IMR-90 (cell line): Measurements from ENCODE around the gene NCAM1. TPM values are rescaled to one million over a fixed set of nuclear protein-coding genes. Genes with fewer than 3 reads are reported as not detected.

ENCODE experiments used
- ATAC-seq: fragments of 200-7000 bp; cut with Tn5 transposase; 2 replicates; pipeline ENCODE4 v1.9.1; 2020; ENCODE audit warnings: low read depth, mild to moderate bottlenecking, moderate library complexity
- BruUV-seq: library from RNA; stranded (reverse); fragments of 400-500 nt; replicated peaks from 2 replicates; lab custom pipeline; 2021; lab: Mats Ljungman, UMichigan
- CTCF ChIA-PET: fragments of 300-600 bp; formaldehyde crosslinking; extraction: SDS; loops from one replicate; lab custom pipeline; 2021; ENCODE audit warnings: antibody characterized with exemption; lab: Yijun Ruan, JAX
- POLR2A ChIA-PET: fragments of 300-600 bp; sonication (Branson Sonifier 250); formaldehyde crosslinking; loops from one replicate; lab custom pipeline; 2022; ENCODE audit warnings: antibody characterized with exemption; ENCODE audit not compliant: unreplicated experiment; lab: Charles Lee
- DNase-seq: peaks from one replicate; pipeline ENCODE4 v3.0.0; 2013
- H2AFZ ChIP-seq: replicated peaks from 2 replicates; pipeline ENCODE3; 2013; ENCODE audit warnings: low read length, mild to moderate bottlenecking; ENCODE audit not compliant: poor library complexity
- H2AK5ac ChIP-seq: 2 replicates; pipeline ENCODE4 v1.6.1; 2013; ENCODE audit warnings: low read depth, low read length, inconsistent platforms
- H2AK9ac ChIP-seq: replicated peaks from 2 replicates; pipeline ENCODE3; 2013; ENCODE audit warnings: mild to moderate bottlenecking, low read depth, low read length, moderate library complexity; ENCODE audit not compliant: poor library complexity
- H2BK120ac ChIP-seq: 2 replicates; pipeline ENCODE4 v1.6.1; 2013; ENCODE audit warnings: low read depth, low read length, inconsistent platforms
- H2BK15ac ChIP-seq: 3 replicates; pipeline ENCODE4 v1.6.1; 2013; ENCODE audit warnings: low read depth, low read length, inconsistent platforms
- H2BK20ac ChIP-seq: 2 replicates; pipeline ENCODE4 v1.6.1; 2013; ENCODE audit warnings: low read depth, mild to moderate bottlenecking, inconsistent platforms, low read length, moderate library complexity
- H2BK5ac ChIP-seq: 2 replicates; pipeline ENCODE4 v1.6.1; 2013; ENCODE audit warnings: mild to moderate bottlenecking, low read depth, low read length, inconsistent platforms; ENCODE audit not compliant: poor library complexity, severe bottlenecking
- H3K14ac ChIP-seq: replicated peaks from 2 replicates; pipeline ENCODE4 v1.6.1; 2013; ENCODE audit warnings: low read depth, low read length, inconsistent platforms
- H3K18ac ChIP-seq: 2 replicates; pipeline ENCODE4 v1.6.1; 2013; ENCODE audit warnings: low read depth, low read length, control low read depth
- H3K23ac ChIP-seq: 2 replicates; pipeline ENCODE4 v1.6.1; 2013; ENCODE audit warnings: low read depth, low read length, inconsistent platforms
- H3K27ac ChIP-seq: 2 replicates; pipeline ENCODE4 v1.5.1; 2013; ENCODE audit warnings: mild to moderate bottlenecking, control low read depth, low read length; ENCODE audit not compliant: insufficient read depth
- H3K27me3 ChIP-seq: 2 replicates; pipeline ENCODE4 v1.6.1; 2013; ENCODE audit warnings: low read length; ENCODE audit not compliant: control insufficient read depth, insufficient read depth
- H3K36me3 ChIP-seq: 2 replicates; pipeline ENCODE4 v1.6.1; 2013; ENCODE audit warnings: low read length, mixed read lengths; ENCODE audit not compliant: control insufficient read depth, insufficient read depth
- H3K4ac ChIP-seq: 2 replicates; pipeline ENCODE4 v1.6.1; 2013; ENCODE audit warnings: low read depth, low read length, inconsistent platforms
- H3K4me1 ChIP-seq: 2 replicates; pipeline ENCODE4 v1.6.1; 2013; ENCODE audit warnings: low read length, mixed read lengths; ENCODE audit not compliant: control insufficient read depth, insufficient read depth
- H3K4me2 ChIP-seq: 2 replicates; pipeline ENCODE4 v1.6.1; 2013; ENCODE audit warnings: low read depth, mild to moderate bottlenecking, control low read depth, low read length, moderate library complexity
- H3K4me3 ChIP-seq: 2 replicates; pipeline ENCODE4 v1.5.1; 2013; ENCODE audit warnings: low read depth, mild to moderate bottlenecking, control low read depth, low read length, moderate library complexity; ENCODE audit not compliant: insufficient read depth
- H3K56ac ChIP-seq: 2 replicates; pipeline ENCODE4 v1.6.1; 2013; ENCODE audit warnings: low read length, inconsistent platforms; ENCODE audit not compliant: insufficient read depth; ENCODE audit errors: extremely low read depth
- H3K79me1 ChIP-seq, 2 experiments: 2 replicates each; pipeline ENCODE4 v1.6.1; 2013; ENCODE audit warnings: low read length in 2 of 2, inconsistent platforms in 1 of 2, low read depth in 1 of 2
- H3K9ac ChIP-seq: 2 replicates; pipeline ENCODE4 v1.6.1; 2013; ENCODE audit warnings: low read depth, low read length, control low read depth
- H3K9me1 ChIP-seq: 2 replicates; pipeline ENCODE4 v1.6.1; 2013; ENCODE audit warnings: low read length, inconsistent platforms; ENCODE audit not compliant: insufficient read depth
- H3K9me3 ChIP-seq: 2 replicates; pipeline ENCODE4 v1.6.1; 2013; ENCODE audit warnings: low read length; ENCODE audit not compliant: control insufficient read depth, insufficient read depth
- H4K20me1 ChIP-seq: 2 replicates; pipeline ENCODE4 v1.6.1; 2013; ENCODE audit warnings: low read length, inconsistent platforms; ENCODE audit not compliant: insufficient read depth
- H4K5ac ChIP-seq: 2 replicates; pipeline ENCODE4 v1.6.1; 2013; ENCODE audit warnings: mild to moderate bottlenecking, low read depth, low read length, control low read depth
- H4K8ac ChIP-seq, 2 experiments: 2 replicates each; pipeline ENCODE4 v1.6.1; 2013; ENCODE audit warnings: low read depth in 2 of 2, low read length in 2 of 2, control low read depth in 1 of 2, inconsistent platforms in 1 of 2
- H4K91ac ChIP-seq: 2 replicates; pipeline ENCODE4 v1.6.1; 2013; ENCODE audit warnings: low read depth, low read length, inconsistent platforms; ENCODE audit not compliant: insufficient read depth
- BHLHE40 ChIP-seq: fragments of 150-350 bp; IDR thresholded peaks from 2 replicates; pipeline ENCODE4 v1.6.1; 2016; ENCODE audit warnings: mild to moderate bottlenecking, low read depth, low read length
- CEBPB ChIP-seq: IDR thresholded peaks from 2 replicates; pipeline ENCODE4 v1.6.1; 2012; ENCODE audit warnings: low read depth, low read length, improper control_type of control experiment
- CHD1 ChIP-seq: IDR thresholded peaks from 2 replicates; pipeline ENCODE4 v1.6.1; 2012; ENCODE audit warnings: low read depth, low read length, improper control_type of control experiment
- FOS ChIP-seq: fragments of 150-350 bp; IDR thresholded peaks from 2 replicates; pipeline ENCODE4 v1.6.1; 2016; ENCODE audit warnings: low read depth, low read length
- MAFK ChIP-seq: IDR thresholded peaks from 2 replicates; pipeline ENCODE4 v1.6.1; 2012; ENCODE audit warnings: low read depth, low read length, improper control_type of control experiment
- MAZ ChIP-seq: IDR thresholded peaks from 2 replicates; pipeline ENCODE4 v1.6.1; 2012; ENCODE audit warnings: low read depth, mild to moderate bottlenecking, low read length, improper control_type of control experiment, moderate library complexity, borderline replicate concordance
- MXI1 ChIP-seq: IDR thresholded peaks from 2 replicates; pipeline ENCODE4 v1.6.1; 2012; ENCODE audit warnings: low read depth, mild to moderate bottlenecking, low read length, moderate library complexity, borderline replicate concordance
- NFE2L2 ChIP-seq: fragments of 150-350 bp; IDR thresholded peaks from 2 replicates; pipeline ENCODE4 v1.6.1; 2016; ENCODE audit warnings: low read depth, mild to moderate bottlenecking, low read length
- POLR2A ChIP-seq: IDR thresholded peaks from 2 replicates; pipeline ENCODE4 v1.6.1; 2012; ENCODE audit warnings: mild to moderate bottlenecking, low read depth, low read length
- RAD21 ChIP-seq: IDR thresholded peaks from 2 replicates; pipeline ENCODE4 v1.6.1; 2012; ENCODE audit warnings: low read length, improper control_type of control experiment
- RCOR1 ChIP-seq: IDR thresholded peaks from 2 replicates; pipeline ENCODE4 v1.6.1; 2012; ENCODE audit warnings: mild to moderate bottlenecking, low read length, improper control_type of control experiment; ENCODE audit not compliant: insufficient replicate concordance
- RFX5 ChIP-seq: IDR thresholded peaks from 2 replicates; pipeline ENCODE4 v1.8.0; 2012; ENCODE audit warnings: low read depth, mild to moderate bottlenecking, low read length, moderate library complexity
- SMC3 ChIP-seq: fragments of 150-350 bp; IDR thresholded peaks from 2 replicates; pipeline ENCODE4 v1.6.1; 2016; ENCODE audit warnings: low read depth, mild to moderate bottlenecking, antibody characterized with exemption, low read length, moderate library complexity
- WGBS, 2 experiments: methylation state at CpG; one replicate each; pipeline versions ENCODE4 v1.1.5 to v1.1.7; 2013; ENCODE audit warnings: missing lambda C conversion rate in 2 of 2; ENCODE audit not compliant: insufficient read length in 1 of 2; ENCODE audit errors: extremely low coverage in 2 of 2; 5-methylcytosine and 5-hydroxymethylcytosine counted together
- dilution Hi-C: fragments of 300-500 bp; cut with HindIII; formaldehyde crosslinking; loops from one replicate; pipeline ENCODE4 v1.14.3; 2018; ENCODE audit warnings: low sequenced_read_pairs; ENCODE audit not compliant: unreplicated experiment
- in situ Hi-C: fragments of 300-500 bp; cut with MboI; formaldehyde crosslinking; loops from 3 replicates; pipeline ENCODE4 v1.14.3; 2019; ENCODE audit warnings: low sequenced_read_pairs, inconsistent platforms, mixed read lengths
- intact Hi-C: fragments of 100-400 bp; cut with micrococcal nuclease; formaldehyde crosslinking; loops from 2 replicates; pipeline ENCODE4 v1.10.0; 2022
- polyA plus RNA-seq, 3 experiments: library from polyadenylated mRNA; depleted of rRNA; stranded (reverse); fragments of >200 nt; gene quantifications; 2 replicates each; pipeline ENCODE4 v1.2.3, GENCODE V29; 2012; ENCODE audit warnings: low replicate concordance in 1 of 3
- total RNA-seq: library from RNA; depleted of rRNA; stranded (reverse); fragments of >200 nt; gene quantifications from 2 replicates; pipeline ENCODE4 v1.2.3, GENCODE V29; 2012
- TF ChIP-seq, protein P1 (sequence below): fragments of 150-350 bp; IDR thresholded peaks from 2 replicates; pipeline ENCODE4 v1.6.1; 2017; ENCODE audit warnings: mild to moderate bottlenecking, antibody characterized with exemption, low read length, low read depth
- TF ChIP-seq, protein P2 (sequence below): fragments of 150-350 bp; IDR thresholded peaks from 2 replicates; pipeline ENCODE4 v1.6.1; 2016; ENCODE audit warnings: low read depth, mild to moderate bottlenecking, low read length, moderate library complexity, borderline replicate concordance
- TF ChIP-seq, protein P3 (sequence below): conservative IDR thresholded peaks from 2 replicates; pipeline ENCODE4 v1.5.1; 2012; ENCODE audit warnings: mild to moderate bottlenecking, low read depth, low read length, improper control_type of control experiment

NCAM1 gene
- total and polyA plus RNA-seq, 2 of the 4 experiments (the other 2 are of a cell fraction), result 0.09 to 0.18 TPM

DNA sequence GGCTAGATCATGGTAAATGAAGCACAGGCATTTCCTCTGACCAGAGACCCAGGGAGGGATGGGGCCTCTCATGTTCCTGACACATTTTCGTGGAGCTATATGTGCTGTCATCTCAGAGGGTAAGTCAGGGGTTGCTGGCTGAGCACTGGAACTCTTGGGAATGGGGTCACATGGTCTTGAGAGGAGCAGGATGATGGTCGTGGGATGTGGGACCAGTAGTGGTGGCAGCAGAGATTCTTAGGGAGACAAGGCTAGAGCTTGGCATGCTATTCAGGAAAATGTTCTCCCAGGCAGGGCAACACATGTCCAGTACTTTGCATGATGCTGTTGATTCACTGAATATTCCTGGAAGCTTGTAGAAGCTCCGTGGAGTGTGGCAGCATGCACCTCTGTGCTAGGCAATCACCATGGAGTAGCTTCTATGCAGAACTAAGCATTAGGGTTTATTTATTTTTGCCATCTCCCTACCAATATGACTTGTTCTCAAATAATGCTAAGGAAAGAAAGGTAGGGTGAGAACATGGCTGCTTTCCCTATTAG, 321.7 kb downstream of the NCAM1 start:
- Histone ChIP-seq H3K27ac (no peak overlapping the region), H3K9me3 (no peaks in the 10 kb centered on the region), H2BK15ac (no peak overlapping the region), H3K23ac (no peak overlapping the region), H3K4me1 (peaks cover 2% of the 10 kb centered on the region; the same call in 1 of the 2 replicates), H3K4me3 (no peak overlapping the region), H3K79me1 (no peaks in the 10 kb centered on the region), H3K4me2 (no peak overlapping the region), H3K18ac (no peak overlapping the region), H3K9ac (no peak overlapping the region), H2AK5ac (no peak overlapping the region), H3K9me1 (no peaks in the 10 kb centered on the region), H3K14ac (no peak overlapping the region), H2BK20ac (no peak overlapping the region), H4K8ac (no peak overlapping the region), H2BK5ac (no peak overlapping the region), H3K4ac (no peak overlapping the region), H3K27me3 (peaks cover 9% of the 10 kb centered on the region; the same call in 1 of the 2 replicates), H4K91ac (no peak overlapping the region), H3K36me3 (no peaks in the 10 kb centered on the region), H4K5ac (no peak overlapping the region), H2BK120ac (no peak overlapping the region), H3K56ac (no peak overlapping the region), H2AK9ac (no peak overlapping the region), H2AFZ (no peak overlapping the region), H4K20me1 (no peaks in the 10 kb centered on the region)
- TF ChIP-seq FOS (no peak), CEBPB (no peak), POLR2A (no peak), CHD1 (no peak), SMC3 (no peak), MAFK (no peak), BHLHE40 (no peak), RCOR1 (no peak), NFE2L2 (no peak), RFX5 (no peak), MAZ (no peak), MXI1 (no peak), RAD21 (no peak)
- TF ChIP-seq, protein P1, sequence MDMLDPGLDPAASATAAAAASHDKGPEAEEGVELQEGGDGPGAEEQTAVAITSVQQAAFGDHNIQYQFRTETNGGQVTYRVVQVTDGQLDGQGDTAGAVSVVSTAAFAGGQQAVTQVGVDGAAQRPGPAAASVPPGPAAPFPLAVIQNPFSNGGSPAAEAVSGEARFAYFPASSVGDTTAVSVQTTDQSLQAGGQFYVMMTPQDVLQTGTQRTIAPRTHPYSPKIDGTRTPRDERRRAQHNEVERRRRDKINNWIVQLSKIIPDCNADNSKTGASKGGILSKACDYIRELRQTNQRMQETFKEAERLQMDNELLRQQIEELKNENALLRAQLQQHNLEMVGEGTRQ, result no peak
- TF ChIP-seq, protein P2, sequence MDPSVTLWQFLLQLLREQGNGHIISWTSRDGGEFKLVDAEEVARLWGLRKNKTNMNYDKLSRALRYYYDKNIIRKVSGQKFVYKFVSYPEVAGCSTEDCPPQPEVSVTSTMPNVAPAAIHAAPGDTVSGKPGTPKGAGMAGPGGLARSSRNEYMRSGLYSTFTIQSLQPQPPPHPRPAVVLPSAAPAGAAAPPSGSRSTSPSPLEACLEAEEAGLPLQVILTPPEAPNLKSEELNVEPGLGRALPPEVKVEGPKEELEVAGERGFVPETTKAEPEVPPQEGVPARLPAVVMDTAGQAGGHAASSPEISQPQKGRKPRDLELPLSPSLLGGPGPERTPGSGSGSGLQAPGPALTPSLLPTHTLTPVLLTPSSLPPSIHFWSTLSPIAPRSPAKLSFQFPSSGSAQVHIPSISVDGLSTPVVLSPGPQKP, result no peak
- TF ChIP-seq, protein P3, sequence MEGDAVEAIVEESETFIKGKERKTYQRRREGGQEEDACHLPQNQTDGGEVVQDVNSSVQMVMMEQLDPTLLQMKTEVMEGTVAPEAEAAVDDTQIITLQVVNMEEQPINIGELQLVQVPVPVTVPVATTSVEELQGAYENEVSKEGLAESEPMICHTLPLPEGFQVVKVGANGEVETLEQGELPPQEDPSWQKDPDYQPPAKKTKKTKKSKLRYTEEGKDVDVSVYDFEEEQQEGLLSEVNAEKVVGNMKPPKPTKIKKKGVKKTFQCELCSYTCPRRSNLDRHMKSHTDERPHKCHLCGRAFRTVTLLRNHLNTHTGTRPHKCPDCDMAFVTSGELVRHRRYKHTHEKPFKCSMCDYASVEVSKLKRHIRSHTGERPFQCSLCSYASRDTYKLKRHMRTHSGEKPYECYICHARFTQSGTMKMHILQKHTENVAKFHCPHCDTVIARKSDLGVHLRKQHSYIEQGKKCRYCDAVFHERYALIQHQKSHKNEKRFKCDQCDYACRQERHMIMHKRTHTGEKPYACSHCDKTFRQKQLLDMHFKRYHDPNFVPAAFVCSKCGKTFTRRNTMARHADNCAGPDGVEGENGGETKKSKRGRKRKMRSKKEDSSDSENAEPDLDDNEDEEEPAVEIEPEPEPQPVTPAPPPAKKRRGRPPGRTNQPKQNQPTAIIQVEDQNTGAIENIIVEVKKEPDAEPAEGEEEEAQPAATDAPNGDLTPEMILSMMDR, result no peak
- POLR2A ChIA-PET, result no interaction called here
- no TSS peak for BruUV-seq
- dilution Hi-C loops (no loop called here), intact Hi-C loops (loop anchor here (10.0 kb wide), 1 partner anchor 1168 kb away; no protein-coding TSS in a partner anchor), in situ Hi-C loops (loop anchor here (10.0 to 25.0 kb wide), 3 partner anchors 998 to 1171 kb away; partner anchors contain the start of gene PTS)
- DNase-seq (no peak), ATAC-seq (no peak)
- 33% methylated on average over 1 of the region's 3 CpGs; no CpG with 5 or more reads in 1 of the 2 experiments for WGBS, 2 experiments
- CTCF ChIA-PET, result no interaction called here
